KMS-11 (cell line): ENCODE results near the gene KAZN.

Experiments used
- H2AFZ ChIP-seq: fragments of 200-600 bp; sonication (generic); 2 replicates; pipeline ENCODE4 v1.6.1; 2016; ENCODE audit warnings: antibody characterized with exemption, mixed run types, low read depth
- H3K27ac ChIP-seq: fragments of 200-600 bp; sonication (generic); 2 replicates; pipeline ENCODE4 v1.6.1; 2016; ENCODE audit warnings: mild to moderate bottlenecking, mixed run types
- H3K27me3 ChIP-seq: fragments of 200-600 bp; sonication (generic); 2 replicates; pipeline ENCODE4 v1.6.1; 2017; ENCODE audit warnings: mild to moderate bottlenecking, low read depth, mixed run types, moderate library complexity; ENCODE audit not compliant: insufficient read depth
- H3K36me3 ChIP-seq: fragments of 200-600 bp; sonication (generic); 2 replicates; pipeline ENCODE4 v1.6.1; 2017; ENCODE audit warnings: mild to moderate bottlenecking, mixed run types; ENCODE audit not compliant: insufficient read depth
- H3K4me1 ChIP-seq: fragments of 200-600 bp; sonication (generic); 2 replicates; pipeline ENCODE4 v1.6.1; 2016; ENCODE audit warnings: mild to moderate bottlenecking, low read depth, mixed run types; ENCODE audit not compliant: poor library complexity, severe bottlenecking
- H3K4me2 ChIP-seq: fragments of 200-600 bp; sonication (generic); 2 replicates; pipeline ENCODE4 v1.7.0; 2016; ENCODE audit warnings: mild to moderate bottlenecking, mixed run types
- H3K4me3 ChIP-seq: fragments of 200-600 bp; sonication (generic); IDR thresholded peaks from 2 replicates; pipeline ENCODE4 v1.6.1; 2017; ENCODE audit warnings: low read depth, low read length, mixed read lengths; ENCODE audit not compliant: insufficient read depth
- H3K79me2 ChIP-seq: fragments of 200-600 bp; sonication (generic); 2 replicates; pipeline ENCODE4 v1.6.1; 2016; ENCODE audit warnings: low read depth, mixed run types; ENCODE audit not compliant: insufficient read depth
- H3K9ac ChIP-seq: fragments of 200-600 bp; sonication (generic); 2 replicates; pipeline ENCODE4 v1.6.1; 2016; ENCODE audit warnings: mild to moderate bottlenecking, mixed run types
- H4K20me1 ChIP-seq: fragments of 200-600 bp; sonication (generic); 2 replicates; pipeline ENCODE4 v1.6.1; 2016; ENCODE audit warnings: mild to moderate bottlenecking, mixed run types; ENCODE audit not compliant: insufficient read depth
- TF ChIP-seq, protein P1 (sequence below): fragments of 200-600 bp; sonication (generic); conservative IDR thresholded peaks from 2 replicates; pipeline ENCODE4 v1.6.1; 2017; ENCODE audit warnings: low read depth, mild to moderate bottlenecking, antibody characterized with exemption, low read length, moderate library complexity, mixed read lengths

The KAZN gene

DNA sequence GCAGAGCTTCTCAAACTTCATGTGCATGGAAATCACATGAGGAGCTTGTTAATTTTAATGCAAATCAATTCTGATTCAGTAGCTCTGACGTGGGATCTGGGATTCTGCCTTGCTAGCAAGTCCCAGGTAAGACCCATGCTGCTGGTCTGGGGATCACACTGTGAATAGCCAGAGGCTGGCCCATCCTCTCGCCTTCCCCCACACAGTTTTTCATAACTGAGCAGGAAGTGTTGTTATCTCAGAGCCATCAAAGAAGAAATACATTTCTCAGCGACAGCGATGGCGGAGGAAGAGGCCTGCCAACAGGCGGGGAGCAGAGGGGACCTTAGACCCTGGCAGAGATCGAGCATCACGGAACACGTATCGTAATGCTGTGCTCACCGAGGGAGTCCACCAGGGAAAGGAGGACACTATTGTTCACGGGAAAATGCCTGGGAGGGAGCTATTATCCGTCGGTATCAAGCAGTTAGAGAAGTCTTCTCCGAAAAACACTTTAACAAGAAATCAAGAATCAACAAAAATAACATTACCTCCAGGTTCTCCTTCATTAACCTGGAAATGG is 286.2 kb downstream of the KAZN start:
- Histone ChIP-seq H3K4me3 (no peak overlapping the region), H3K4me2 (no peak overlapping the region), H3K27me3 (peaks cover 17% of the 10 kb centered on the region; the same call in 1 of the 2 replicates), H3K36me3 (no peaks in the 10 kb centered on the region), H3K27ac (no peak overlapping the region), H3K4me1 (no peaks in the 10 kb centered on the region), H3K9ac (no peak overlapping the region), H2AFZ (no peak overlapping the region), H3K79me2 (no peaks in the 10 kb centered on the region), H4K20me1 (no peaks in the 10 kb centered on the region)
- TF ChIP-seq, protein P1, sequence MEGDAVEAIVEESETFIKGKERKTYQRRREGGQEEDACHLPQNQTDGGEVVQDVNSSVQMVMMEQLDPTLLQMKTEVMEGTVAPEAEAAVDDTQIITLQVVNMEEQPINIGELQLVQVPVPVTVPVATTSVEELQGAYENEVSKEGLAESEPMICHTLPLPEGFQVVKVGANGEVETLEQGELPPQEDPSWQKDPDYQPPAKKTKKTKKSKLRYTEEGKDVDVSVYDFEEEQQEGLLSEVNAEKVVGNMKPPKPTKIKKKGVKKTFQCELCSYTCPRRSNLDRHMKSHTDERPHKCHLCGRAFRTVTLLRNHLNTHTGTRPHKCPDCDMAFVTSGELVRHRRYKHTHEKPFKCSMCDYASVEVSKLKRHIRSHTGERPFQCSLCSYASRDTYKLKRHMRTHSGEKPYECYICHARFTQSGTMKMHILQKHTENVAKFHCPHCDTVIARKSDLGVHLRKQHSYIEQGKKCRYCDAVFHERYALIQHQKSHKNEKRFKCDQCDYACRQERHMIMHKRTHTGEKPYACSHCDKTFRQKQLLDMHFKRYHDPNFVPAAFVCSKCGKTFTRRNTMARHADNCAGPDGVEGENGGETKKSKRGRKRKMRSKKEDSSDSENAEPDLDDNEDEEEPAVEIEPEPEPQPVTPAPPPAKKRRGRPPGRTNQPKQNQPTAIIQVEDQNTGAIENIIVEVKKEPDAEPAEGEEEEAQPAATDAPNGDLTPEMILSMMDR: no peak

- Histone ChIP-seq H3K27ac (no peak overlapping the region), H3K27me3 (peaks cover 23% of the 10 kb centered on the region; the same call in 1 of the 2 replicates), H3K79me2 (no peaks in the 10 kb centered on the region), H3K9ac (no peak overlapping the region), H4K20me1 (no peaks in the 10 kb centered on the region), H3K4me3 (no peak overlapping the region), H3K4me2 (no peak overlapping the region), H3K36me3 (no peaks in the 10 kb centered on the region), H3K4me1 (no peaks in the 10 kb centered on the region), H2AFZ (no peak overlapping the region)
- TF ChIP-seq, protein P1: no peak
Observed at GRCh38 chr1:14887044-14887566, 288.6 kb downstream of the KAZN start.

GRCh38 chr1:14887764-14888350 is 289.4 kb downstream of the KAZN start:
- H3K36me3 ChIP-seq: no peaks in the 10 kb centered on the region
- H3K79me2 ChIP-seq: no peaks in the 10 kb centered on the region
- no peak overlapping the region for H3K4me3 ChIP-seq
- no peak overlapping the region for H3K9ac ChIP-seq
- no peaks in the 10 kb centered on the region for H4K20me1 ChIP-seq
- TF ChIP-seq, protein P1: no peak
- no peak overlapping the region for H3K4me2 ChIP-seq
- no peaks in the 10 kb centered on the region for H3K4me1 ChIP-seq
- H3K27me3 ChIP-seq: peaks cover 23% of the 10 kb centered on the region; the same call in 1 of the 2 replicates
- no peak overlapping the region for H3K27ac ChIP-seq
- no peak overlapping the region for H2AFZ ChIP-seq

DNA sequence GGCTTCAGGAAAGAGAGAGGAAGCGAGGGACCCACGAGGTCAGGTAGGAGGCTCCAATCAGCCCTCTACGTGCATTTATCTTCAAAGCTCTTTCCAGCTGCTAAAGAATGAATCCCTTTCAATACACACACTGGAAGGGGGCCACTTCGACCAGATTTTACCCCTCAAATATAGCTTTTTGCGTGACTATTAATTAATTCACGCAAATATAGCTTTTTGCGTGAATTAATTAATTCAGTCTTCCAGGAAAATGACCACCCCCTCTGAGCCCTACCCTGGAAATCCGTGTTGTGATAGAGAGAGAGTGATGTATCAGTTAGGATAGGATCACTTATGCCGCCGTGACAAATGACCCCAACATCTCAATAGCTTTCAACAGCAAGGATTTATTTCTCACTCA is 289.9 kb downstream of the KAZN start:
- Histone ChIP-seq H3K4me1 (no peaks in the 10 kb centered on the region), H4K20me1 (no peaks in the 10 kb centered on the region), H3K9ac (no peak overlapping the region), H3K79me2 (no peaks in the 10 kb centered on the region), H3K27ac (no peak overlapping the region), H3K4me2 (no peak overlapping the region), H3K36me3 (no peaks in the 10 kb centered on the region), H3K27me3 (peaks cover 23% of the 10 kb centered on the region; the same call in 1 of the 2 replicates), H3K4me3 (no peak overlapping the region), H2AFZ (no peak overlapping the region)
- TF ChIP-seq, protein P1: no peak
